K562 (cell line): Measurements from ENCODE around the gene KLHL41. TPM values are rescaled to one million over a fixed set of nuclear protein-coding genes. Genes with fewer than 3 reads are reported as not detected.

Experiments
- CBX1 ChIP-seq: sonication (generic); IDR thresholded peaks from 2 replicates; pipeline ENCODE4 v1.6.1; 2016; ENCODE audit warnings: antibody characterized with exemption, low read depth, mild to moderate bottlenecking
- CEBPZ ChIP-seq: fragments of 150-350 bp; IDR thresholded peaks from 2 replicates; pipeline ENCODE4 v1.6.1; 2014; ENCODE audit warnings: low read depth, mild to moderate bottlenecking, low read length, borderline replicate concordance
- CREB1 ChIP-seq, 2 experiments: sonication (generic) in 1 of 2; formaldehyde crosslinking in 1 of 2; IDR thresholded peaks; 2 replicates each; pipeline versions ENCODE4 v1.6.1 to v1.8.0; 2012 to 2022; ENCODE audit warnings: inconsistent platforms in 1 of 2, mild to moderate bottlenecking in 1 of 2, missing genetic modification reagents in 1 of 2, moderate library complexity in 1 of 2
- EGR1 ChIP-seq: fragments of 450-650 bp; conservative IDR thresholded peaks from 2 replicates; pipeline ENCODE4 v1.6.1; 2017; ENCODE audit warnings: mild to moderate bottlenecking
- HDAC1 ChIP-seq, 2 experiments: fragments of 450-650 bp; IDR thresholded peaks; 2 replicates each; pipeline ENCODE4 v1.6.1; 2016 to 2017; ENCODE audit warnings: inconsistent platforms in 1 of 2, mild to moderate bottlenecking in 1 of 2, moderate library complexity in 1 of 2
- KAT8 ChIP-seq: fragments of 450-650 bp; IDR thresholded peaks from 2 replicates; pipeline ENCODE4 v1.6.1; 2016; ENCODE audit warnings: low read depth, mild to moderate bottlenecking
- MNT ChIP-seq, 2 experiments: fragments of 450-650 bp; conservative IDR thresholded peaks; 2 replicates each; pipeline ENCODE4 v1.6.1; 2017; ENCODE audit warnings: mild to moderate bottlenecking in 2 of 2, moderate library complexity in 2 of 2
- MTA3 ChIP-seq: fragments of 450-650 bp; formaldehyde crosslinking; IDR thresholded peaks from 2 replicates; pipeline ENCODE4 v1.6.1; 2017; ENCODE audit warnings: mild to moderate bottlenecking, borderline replicate concordance
- NRF1 ChIP-seq, 2 experiments: fragments of 450-650 bp; IDR thresholded peaks in 1 of 2; conservative IDR thresholded peaks in 1 of 2; 2 replicates each; pipeline ENCODE4 v1.6.1; 2014; ENCODE audit warnings: mild to moderate bottlenecking in 2 of 2
- RERE ChIP-seq: sonication (generic); formaldehyde crosslinking; IDR thresholded peaks from 2 replicates; pipeline ENCODE4 v1.8.0; 2023; ENCODE audit warnings: missing genetic modification reagents, mild to moderate bottlenecking, borderline replicate concordance
- SMAD2 ChIP-seq: fragments of 150-350 bp; IDR thresholded peaks from 2 replicates; pipeline ENCODE4 v1.6.1; 2014; ENCODE audit warnings: low read depth, mild to moderate bottlenecking, low read length
- TGIF2 ChIP-seq: sonication (generic); formaldehyde crosslinking; IDR thresholded peaks from 2 replicates; pipeline ENCODE4 v1.8.1; 2022; ENCODE audit warnings: mild to moderate bottlenecking, missing genetic modification reagents, moderate library complexity
- ZNF133 ChIP-seq: fragments of 250-450 bp; sonication (Bioruptor Pico); IDR thresholded peaks from 2 replicates; pipeline ENCODE4 v1.4.0; 2020; ENCODE audit warnings: mild to moderate bottlenecking
- ZNF175 ChIP-seq: fragments of 200-800 bp; sonication (Bioruptor generic); IDR thresholded peaks from 2 replicates; pipeline ENCODE4 v1.6.1; 2016; ENCODE audit warnings: low read depth, mild to moderate bottlenecking, missing genetic modification characterization, missing compliant biosample characterization
- ZNF384 ChIP-seq: IDR thresholded peaks from 2 replicates; pipeline ENCODE4 v1.6.1; 2012; ENCODE audit warnings: low read depth, low read length, improper control_type of control experiment
- ZNF444 ChIP-seq: fragments of 250-450 bp; sonication (Bioruptor Pico); IDR thresholded peaks from 2 replicates; pipeline ENCODE4 v1.4.0; 2020; ENCODE audit warnings: mild to moderate bottlenecking, moderate library complexity
- ZNF583 ChIP-seq: fragments of 250-450 bp; sonication (Bioruptor Pico); IDR thresholded peaks from 2 replicates; pipeline ENCODE4 v1.4.0; 2020
- polyA plus RNA-seq, 8 experiments: library from polyadenylated mRNA; depleted of rRNA in 4 of 8; stranded (reverse) in 5 of 8; unstranded in 3 of 8; fragments of >200 nt; fragmentation: Nextera tagmentation in 2 of 8; fragmentation: Illumina TruSeq in 1 of 8; extraction: Ambion mirVana in 2 of 8; extraction: Trizol in 1 of 8; gene quantifications; 2 replicates each; pipeline versions ENCODE4 v1.2.1 to v1.2.3, GENCODE V29; 2011 to 2014; ENCODE audit warnings: inconsistent platforms in 1 of 8, missing spikeins in 1 of 8
- total RNA-seq, 7 experiments: library from RNA; depleted of rRNA in 6 of 7; stranded (reverse); fragments of >200 nt in 6 of 7; fragmentation: Illumina TruSeq in 2 of 7; extraction: Trizol in 2 of 7; gene quantifications; 2 replicates each; pipeline versions ENCODE4 v1.2.1 to v1.2.3, GENCODE V29; 2011 to 2021; ENCODE audit warnings: low replicate concordance in 1 of 7

Gene KLHL41
- total and polyA plus RNA-seq, 9 of the 15 experiments (the other 6 are each of a cell fraction or from before 2014, with no cell fraction given) = 0.05 to 1.5 (median 0.09) TPM

GRCh38 chr2:169479257-169480078 lies 30.0 kb upstream of the KLHL41 start, which contains the start of gene BBS5 (continued):
- TF ChIP-seq RERE (CRISPR knock-in tag) (no peak), CREB1 (IDR thresholded peaks at IDR 0.05) (peak; percentile 96), CREB1 (CRISPR knock-in tag; IDR thresholded peaks at IDR 0.05) (peak; percentile 96), NRF1 (conservative IDR thresholded peaks at IDR 0.05 in 1 of 2, IDR thresholded peaks at IDR 0.05 in 1 of 2) (peak; percentile 87 to 89), MNT (conservative IDR thresholded peaks at IDR 0.05) (peak; percentile 79 to 92), CBX1 (no peak), EGR1 (peak; percentile 70), MTA3 (peak; percentile 99), CEBPZ (no peak), SMAD2 (no peak), ZNF133 (CRISPR knock-in tag) (no peak), HDAC1 (IDR thresholded peaks at IDR 0.05) (peak in 1 of 2 experiments; percentile 99; a peak in 2 of 4 replicates), KAT8 (no peak), ZNF583 (CRISPR knock-in tag) (peak; percentile 76; the same call in 1 of the 2 replicates), ZNF384 (no peak; the same call in 1 of the 2 replicates), ZNF444 (CRISPR knock-in tag) (no peak), TGIF2 (CRISPR knock-in tag) (no peak), ZNF175 (no peak)
